HepG2 (cell line): Measurements from ENCODE around the gene ACOX3. TPM values are rescaled to one million over a fixed set of nuclear protein-coding genes. Genes with fewer than 3 reads are reported as not detected.

ENCODE experiments used
- ATAC-seq: fragments of 200-7000 bp; cut with Tn5 transposase; 3 replicates; pipeline ENCODE4 v1.9.1; 2020; ENCODE audit warnings: mild to moderate bottlenecking, moderate library complexity
- BruUV-seq: library from RNA; stranded (reverse); fragments of 400-500 nt; replicated peaks from 2 replicates; lab custom pipeline; 2021; lab: Mats Ljungman, UMichigan
- CTCF ChIA-PET: fragments of 300-600 bp; formaldehyde crosslinking; extraction: SDS; loops from one replicate; lab custom pipeline; 2021; ENCODE audit warnings: low total read pairs, inconsistent platforms, low intra/inter-chr PET ratio; lab: Yijun Ruan, JAX
- POLR2A ChIA-PET: fragments of 350-600 bp; sonication (Branson Sonifier 250); formaldehyde crosslinking; loops from one replicate; lab custom pipeline; 2020; ENCODE audit warnings: antibody characterized with exemption, inconsistent platforms; lab: Yijun Ruan, JAX
- DNase-seq: peaks from one replicate; pipeline ENCODE4 v3.0.0-alpha.2; 2015; ENCODE audit warnings: low spot score
- FAIRE-seq: peaks from 3 replicates; lab custom pipeline; 2011; peaks lifted over from hg19 to GRCh38; lab: Jason Lieb, UNC
- H2AFZ ChIP-seq: one replicate; pipeline ENCODE4 v1.6.1; 2011; ENCODE audit warnings: low read length, inconsistent platforms
- H3K27ac ChIP-seq: fragments of 300-600 bp; 3 replicates; pipeline ENCODE4 v1.8.0; 2011; ENCODE audit warnings: mixed run types, mild to moderate bottlenecking, mixed read lengths, low read length, inconsistent platforms; ENCODE audit not compliant: insufficient read depth; ENCODE audit errors: extremely low read length
- H3K27me3 ChIP-seq, 2 experiments: fragments of 200-600 bp in 1 of 2; 2 replicates in 1 of 2; 3 replicates in 1 of 2; pipeline versions ENCODE4 v1.6.0 to v1.8.0; 2011; ENCODE audit warnings: low read length in 2 of 2, mild to moderate bottlenecking in 2 of 2, moderate library complexity in 2 of 2, inconsistent platforms in 1 of 2; ENCODE audit not compliant: insufficient read depth in 2 of 2, control insufficient read depth in 1 of 2
- H3K36me3 ChIP-seq, 2 experiments: fragments of 200-600 bp in 1 of 2; replicated peaks in 1 of 2; 2 replicates in 1 of 2; 3 replicates in 1 of 2; pipeline versions ENCODE4 v1.5.1 to v1.8.0; 2011; ENCODE audit warnings: low read length in 2 of 2, inconsistent platforms in 1 of 2; ENCODE audit not compliant: insufficient read depth in 2 of 2, control insufficient read depth in 1 of 2
- H3K4me1 ChIP-seq: 2 replicates; pipeline ENCODE4 v1.5.1; 2012; ENCODE audit warnings: low read length, inconsistent platforms; ENCODE audit not compliant: insufficient read depth
- H3K4me2 ChIP-seq: 2 replicates; pipeline ENCODE4 v1.6.0; 2011; ENCODE audit warnings: low read depth, low read length, inconsistent platforms
- H3K4me3 ChIP-seq, 3 experiments: fragments of 200-600 bp in 1 of 3; sonication (generic), shearing (Covaris generic) in 1 of 3; replicated peaks in 1 of 3; 2 replicates each; pipeline ENCODE4 v1.5.1; 2011 to 2016; ENCODE audit warnings: low read length in 3 of 3, inconsistent platforms in 2 of 3, low read depth in 2 of 3, mild to moderate bottlenecking in 2 of 3, control low read depth in 1 of 3, mixed read lengths in 1 of 3; ENCODE audit not compliant: insufficient read depth in 1 of 3
- H3K79me2 ChIP-seq: one replicate; pipeline ENCODE4 v1.6.1; 2011; ENCODE audit warnings: low read length, inconsistent platforms; ENCODE audit not compliant: insufficient read depth
- H3K9ac ChIP-seq: 2 replicates; pipeline ENCODE4 v1.6.0; 2011; ENCODE audit warnings: mild to moderate bottlenecking, low read depth, low read length, inconsistent platforms; ENCODE audit not compliant: insufficient read depth
- H3K9me3 ChIP-seq: 2 replicates; pipeline ENCODE4 v1.5.1; 2012; ENCODE audit warnings: mild to moderate bottlenecking, low read length
- H4K20me1 ChIP-seq: 2 replicates; pipeline ENCODE4 v1.6.0; 2011; ENCODE audit warnings: inconsistent platforms, mild to moderate bottlenecking, low read length, moderate library complexity; ENCODE audit not compliant: insufficient read depth
- AFF4 ChIP-seq: sonication (generic); formaldehyde crosslinking; IDR thresholded peaks from 2 replicates; pipeline ENCODE4 v1.4.0; 2020; ENCODE audit warnings: missing genetic modification reagents
- AKNA ChIP-seq: sonication (generic); formaldehyde crosslinking; IDR thresholded peaks from 2 replicates; pipeline ENCODE4 v1.4.0; 2020; ENCODE audit warnings: missing genetic modification reagents, borderline replicate concordance
- ARID4A ChIP-seq: sonication (generic); formaldehyde crosslinking; IDR thresholded peaks from 2 replicates; pipeline ENCODE4 v1.5.0; 2020; ENCODE audit warnings: mild to moderate bottlenecking, missing genetic modification reagents, borderline replicate concordance
- HBP1 ChIP-seq: IDR thresholded peaks from 2 replicates; pipeline ENCODE4 v1.6.1; 2016; ENCODE audit warnings: low read depth, control low read depth
- WGBS: methylation state at CpG from one replicate; pipeline ENCODE4 v1.1.6; 2017; ENCODE audit warnings: low lambda C conversion rate; 5-methylcytosine and 5-hydroxymethylcytosine counted together
- in situ Hi-C: cut with HindIII; loops from 2 replicates; pipeline ENCODE4 v1.10.0; 2017; ENCODE audit warnings: low pct_unique_long_range_greater_than_20kb; ENCODE audit not compliant: extremely low pct_ligation_motif_present
- intact Hi-C: fragments of 100-400 bp; cut with micrococcal nuclease; formaldehyde crosslinking; loops from one replicate; pipeline ENCODE4 v1.10.0; 2022; ENCODE audit not compliant: unreplicated experiment
- polyA plus RNA-seq, 8 experiments: library from polyadenylated mRNA; depleted of rRNA in 3 of 8; stranded (reverse) in 7 of 8; unstranded in 1 of 8; fragments of >200 nt; fragmentation: Illumina TruSeq in 4 of 8; extraction: Trizol in 4 of 8; gene quantifications; 2 replicates each; pipeline versions ENCODE4 v1.2.1 to v1.2.3, GENCODE V29; 2011 to 2016; ENCODE audit warnings: low read depth in 4 of 8, missing spikeins in 1 of 8, mixed read lengths in 1 of 8; ENCODE audit not compliant: insufficient read depth in 1 of 8
- total RNA-seq, 5 experiments: library from RNA; depleted of rRNA; stranded (reverse); fragments of >200 nt; fragmentation: Illumina TruSeq; extraction: Trizol; gene quantifications; 2 replicates each; pipeline ENCODE4 v1.2.3, GENCODE V29; 2016; ENCODE audit warnings: low read depth in 1 of 5

ACOX3 gene
- total and polyA plus RNA-seq, 2 of the 13 experiments (the other 11 are each of a cell fraction or from before 2014, with no cell fraction given), result 4.2 to 17.8 TPM

- TF ChIP-seq AFF4, result no peak
- TF ChIP-seq, all 625 proteins: peak for 0
Measured at GRCh38 chr4:8461616-8462015, 21.1 kb upstream of the ACOX3 start (continued).

- H3K9me3 ChIP-seq, result no peaks in the 10 kb centered on the region
- no peak overlapping the region for H2AFZ ChIP-seq
- FAIRE-seq (no peak), ATAC-seq (no peak), DNase-seq (peak; percentile 37)
- no TSS peak for BruUV-seq
- H3K9ac ChIP-seq, result no peak overlapping the region
- H3K4me2 ChIP-seq, result no peak overlapping the region
- H3K79me2 ChIP-seq, result no peaks in the 10 kb centered on the region
- intact Hi-C loops, result no loop called here
- H3K4me3 ChIP-seq, result no peak overlapping the region
- WGBS, result 92% methylated on average over 6 of the region's 6 CpGs
- no peaks in the 10 kb centered on the region for H4K20me1 ChIP-seq
- CTCF ChIA-PET, result no interaction called here
- no peaks in the 10 kb centered on the region for H3K27me3 ChIP-seq
- no peak overlapping the region for H3K27ac ChIP-seq
- H3K4me1 ChIP-seq, result peaks cover 15% of the 10 kb centered on the region
- in situ Hi-C loops, result no loop called here
- peaks cover 15 to 53% of the 10 kb centered on the region in 2 experiments for H3K36me3 ChIP-seq
- POLR2A ChIA-PET, result no interaction called here
- TF ChIP-seq HBP1 (CRISPR knock-in tag), result no peak
- no peak for TF ChIP-seq ARID4A (CRISPR knock-in tag)
- no peak for TF ChIP-seq AKNA
Measured at GRCh38 chr4:8461086-8461485, 20.6 kb upstream of the ACOX3 start.
